Keratinocyte (primary cell): ENCODE results near the gene SPRED2. TPM values are rescaled to one million over a fixed set of nuclear protein-coding genes. Genes with fewer than 3 reads are reported as not detected.

Experiments
- DNase-seq: peaks from one replicate; pipeline ENCODE4 v3.0.0-alpha.2; 2011; ENCODE audit warnings: low read depth, missing footprints, low spot score
- FAIRE-seq: peaks from 2 replicates; lab custom pipeline; 2011; peaks lifted over from hg19 to GRCh38; lab: Jason Lieb, UNC
- H2AFZ ChIP-seq: 2 replicates; pipeline ENCODE4 v1.6.0; 2012; ENCODE audit warnings: low read length, control low read depth, inconsistent platforms; ENCODE audit not compliant: control insufficient read depth
- H3K27ac ChIP-seq: 2 replicates; pipeline ENCODE4 v1.5.1; 2011; ENCODE audit warnings: low read length; ENCODE audit not compliant: control insufficient read depth, insufficient read depth
- H3K27me3 ChIP-seq: 3 replicates; pipeline ENCODE4 v1.6.0; 2011; ENCODE audit warnings: low read length; ENCODE audit not compliant: control insufficient read depth, insufficient read depth; ENCODE audit errors: extremely low read depth
- H3K36me3 ChIP-seq, 2 experiments: 2 replicates in 1 of 2; 3 replicates in 1 of 2; pipeline ENCODE4 v1.5.1; 2011; ENCODE audit warnings: low read length in 2 of 2, mild to moderate bottlenecking in 1 of 2; ENCODE audit not compliant: control insufficient read depth in 2 of 2, insufficient read depth in 2 of 2; ENCODE audit errors: extremely low read depth in 1 of 2
- H3K4me1 ChIP-seq: 3 replicates; pipeline ENCODE4 v1.5.1; 2011; ENCODE audit warnings: low read length; ENCODE audit not compliant: control insufficient read depth, insufficient read depth; ENCODE audit errors: extremely low read depth
- H3K4me2 ChIP-seq: 3 replicates; pipeline ENCODE4 v1.6.0; 2011; ENCODE audit warnings: low read depth, low read length; ENCODE audit not compliant: control insufficient read depth, insufficient read depth; ENCODE audit errors: extremely low read depth
- H3K4me3 ChIP-seq, 3 experiments: fragments of 200-600 bp in 1 of 3; sonication (generic) in 1 of 3; 2 replicates in 2 of 3; 3 replicates in 1 of 3; pipeline ENCODE4 v1.5.1; 2011 to 2016; ENCODE audit warnings: low read length in 3 of 3, mild to moderate bottlenecking in 3 of 3, control low read depth in 2 of 3, inconsistent platforms in 1 of 3, low read depth in 1 of 3, mixed read lengths in 1 of 3, mixed run types in 1 of 3, moderate library complexity in 1 of 3; ENCODE audit not compliant: control insufficient read depth in 2 of 3, insufficient read depth in 2 of 3; ENCODE audit errors: extremely low read depth in 1 of 3
- H3K79me2 ChIP-seq: 2 replicates; pipeline ENCODE4 v1.6.0; 2012; ENCODE audit warnings: low read length; ENCODE audit not compliant: control insufficient read depth, insufficient read depth
- H3K9ac ChIP-seq: 3 replicates; pipeline ENCODE4 v1.6.0; 2011; ENCODE audit warnings: low read length; ENCODE audit not compliant: control insufficient read depth, insufficient read depth; ENCODE audit errors: extremely low read depth
- H3K9me1 ChIP-seq: 3 replicates; pipeline ENCODE4 v1.6.0; 2011; ENCODE audit warnings: low read length; ENCODE audit not compliant: control insufficient read depth, insufficient read depth; ENCODE audit errors: extremely low read depth
- H3K9me3 ChIP-seq: 2 replicates; pipeline ENCODE4 v1.5.1; 2012; ENCODE audit warnings: low read depth, low read length; ENCODE audit not compliant: control insufficient read depth
- H4K20me1 ChIP-seq: 3 replicates; pipeline ENCODE4 v1.6.0; 2011; ENCODE audit warnings: low read length; ENCODE audit not compliant: control insufficient read depth, insufficient read depth; ENCODE audit errors: extremely low read depth
- EZH2 ChIP-seq: IDR thresholded peaks from one replicate; pipeline ENCODE4 v1.6.1; 2012; ENCODE audit warnings: inconsistent platforms, mild to moderate bottlenecking, low read length, moderate library complexity
- dilution Hi-C: fragments of 300-500 bp; cut with MboI; formaldehyde crosslinking; loops from one replicate; pipeline ENCODE4 v1.7.0; 2020; ENCODE audit warnings: low sequenced_read_pairs; ENCODE audit not compliant: extremely low pct_ligation_motif_present
- polyA plus RNA-seq, 5 experiments: library from polyadenylated mRNA; depleted of rRNA in 3 of 5; stranded (reverse) in 3 of 5; stranded (forward) in 1 of 5; unstranded in 1 of 5; fragments of >200 nt; gene quantifications; 1 replicate in 1 of 5; 2 replicates in 3 of 5; 3 replicates in 1 of 5; pipeline versions ENCODE4 v1.2.1 to v1.2.3, GENCODE V29; 2011 to 2012; ENCODE audit warnings: missing spikeins in 2 of 5, low read depth in 1 of 5, low replicate concordance in 1 of 5
- TF ChIP-seq, protein P1 (sequence below), 3 experiments: IDR thresholded peaks in 1 of 3; conservative IDR thresholded peaks in 1 of 3; optimal IDR thresholded peaks in 1 of 3; 2 replicates in 2 of 3; 3 replicates in 1 of 3; pipeline versions ENCODE3 to v1.5.1; 2011; ENCODE audit warnings: low read length in 3 of 3, mild to moderate bottlenecking in 3 of 3, moderate library complexity in 2 of 3, control low read depth in 1 of 3, inconsistent platforms in 1 of 3; ENCODE audit not compliant: insufficient read depth in 2 of 3; ENCODE audit errors: extremely low read depth in 1 of 3

Gene SPRED2
- polyA plus RNA-seq, 1 donor (not counting 4 experiments of a cell fraction or from before 2014, with no cell fraction given), result 26.8 TPM

DNA sequence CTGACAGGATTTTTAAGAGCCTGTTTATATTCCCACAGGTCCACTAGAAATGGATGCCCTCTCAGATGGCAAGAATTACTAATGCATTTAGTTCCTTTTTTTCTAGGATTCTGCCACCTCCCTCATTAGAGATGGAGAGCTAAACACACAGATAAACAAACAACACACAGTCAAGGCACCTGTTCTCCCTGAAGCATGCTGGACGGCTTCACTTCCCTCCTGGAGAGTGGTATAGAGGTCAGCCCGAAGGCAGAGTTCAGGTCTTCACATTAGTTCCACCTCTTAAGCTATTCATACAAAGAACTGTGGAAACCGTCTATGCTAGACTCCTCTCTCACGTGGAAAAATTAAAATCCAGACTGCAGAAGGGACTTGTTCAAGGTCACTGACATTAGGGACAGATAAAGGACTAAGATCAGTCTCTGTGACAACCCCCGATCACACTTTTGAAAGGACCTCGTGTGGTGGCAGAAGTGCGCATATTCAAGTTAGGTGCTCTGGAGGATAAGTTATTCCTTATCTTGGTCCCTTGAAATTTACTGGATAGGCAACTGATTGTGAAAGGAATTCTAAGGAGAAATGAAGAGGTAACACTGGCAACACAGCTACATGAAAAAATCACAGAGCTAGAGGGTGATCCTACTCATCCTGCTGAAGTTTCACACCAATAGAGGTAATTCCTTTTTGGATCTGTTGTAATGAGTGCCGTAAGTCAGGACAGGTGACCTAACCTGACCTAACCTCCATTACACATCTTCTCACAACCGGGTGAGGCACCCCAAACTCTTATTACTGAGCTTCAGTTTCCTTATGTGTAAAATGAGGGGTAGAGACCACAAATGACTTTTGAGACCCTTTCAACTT lies 75.1 kb downstream of the SPRED2 start:
- no peak overlapping the region for H2AFZ ChIP-seq
- peaks cover 8% of the 10 kb centered on the region for H4K20me1 ChIP-seq
- peaks cover 94% of the 10 kb centered on the region for H3K79me2 ChIP-seq
- peaks cover 5% of the 10 kb centered on the region for H3K9me1 ChIP-seq
- TF ChIP-seq, protein P1, sequence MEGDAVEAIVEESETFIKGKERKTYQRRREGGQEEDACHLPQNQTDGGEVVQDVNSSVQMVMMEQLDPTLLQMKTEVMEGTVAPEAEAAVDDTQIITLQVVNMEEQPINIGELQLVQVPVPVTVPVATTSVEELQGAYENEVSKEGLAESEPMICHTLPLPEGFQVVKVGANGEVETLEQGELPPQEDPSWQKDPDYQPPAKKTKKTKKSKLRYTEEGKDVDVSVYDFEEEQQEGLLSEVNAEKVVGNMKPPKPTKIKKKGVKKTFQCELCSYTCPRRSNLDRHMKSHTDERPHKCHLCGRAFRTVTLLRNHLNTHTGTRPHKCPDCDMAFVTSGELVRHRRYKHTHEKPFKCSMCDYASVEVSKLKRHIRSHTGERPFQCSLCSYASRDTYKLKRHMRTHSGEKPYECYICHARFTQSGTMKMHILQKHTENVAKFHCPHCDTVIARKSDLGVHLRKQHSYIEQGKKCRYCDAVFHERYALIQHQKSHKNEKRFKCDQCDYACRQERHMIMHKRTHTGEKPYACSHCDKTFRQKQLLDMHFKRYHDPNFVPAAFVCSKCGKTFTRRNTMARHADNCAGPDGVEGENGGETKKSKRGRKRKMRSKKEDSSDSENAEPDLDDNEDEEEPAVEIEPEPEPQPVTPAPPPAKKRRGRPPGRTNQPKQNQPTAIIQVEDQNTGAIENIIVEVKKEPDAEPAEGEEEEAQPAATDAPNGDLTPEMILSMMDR (optimal IDR thresholded peaks at IDR 0.05 in 1 of 3, IDR thresholded peaks at IDR 0.05 in 1 of 3, conservative IDR thresholded peaks at IDR 0.05 in 1 of 3; ENCODE audit: extremely low read depth in 1 of 3, insufficient read depth in 2 of 3, low read length in 3 of 3), result no peak
- TF ChIP-seq EZH2, result no peak
- no peaks in the 10 kb centered on the region for H3K36me3 ChIP-seq
- FAIRE-seq (no peak), DNase-seq (no peak)
- H3K4me2 ChIP-seq, result no peak overlapping the region
- H3K27me3 ChIP-seq, result no peaks in the 10 kb centered on the region
- H3K4me1 ChIP-seq, result peaks cover 30% of the 10 kb centered on the region
- dilution Hi-C loops, result no loop called here
- H3K9ac ChIP-seq, result no peak overlapping the region
- H3K27ac ChIP-seq, result no peak overlapping the region
- H3K4me3 ChIP-seq, result no peak overlapping the region
- no peaks in the 10 kb centered on the region for H3K9me3 ChIP-seq

DNA sequence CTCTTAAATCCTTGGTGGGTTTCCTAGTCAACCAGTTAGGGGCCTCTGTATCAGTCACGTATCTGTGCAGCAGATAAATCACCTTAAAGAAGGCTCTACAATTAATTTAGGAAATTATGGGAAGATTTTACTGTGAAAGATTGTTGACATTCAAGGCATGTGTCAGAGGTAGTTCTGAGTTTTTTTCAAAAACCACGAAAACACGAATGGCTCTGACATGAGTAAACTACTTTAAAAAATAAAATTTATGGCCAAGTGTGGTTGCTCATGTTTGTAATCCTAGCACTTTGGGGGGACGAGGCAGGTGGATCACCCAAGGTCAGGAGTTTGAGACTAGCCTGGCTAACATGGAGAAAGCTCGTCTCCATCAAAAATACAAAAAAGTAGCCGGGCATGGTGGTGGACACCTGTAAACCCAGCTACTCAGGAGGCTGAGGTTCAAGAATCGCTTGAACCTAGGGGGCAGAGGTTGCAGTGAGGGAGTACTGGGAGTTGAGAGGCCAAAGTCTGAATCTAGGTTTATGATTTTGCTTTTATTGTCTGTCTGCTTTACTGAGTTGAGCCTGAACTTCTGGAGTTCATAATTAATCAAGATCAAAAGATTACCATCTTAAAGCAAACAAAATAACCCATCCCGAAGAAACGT lies 77.1 kb downstream of the SPRED2 start:
- H3K4me2 ChIP-seq, result no peak overlapping the region
- no peaks in the 10 kb centered on the region for H3K36me3 ChIP-seq
- peaks cover 7% of the 10 kb centered on the region for H3K9me1 ChIP-seq
- H2AFZ ChIP-seq, result no peak overlapping the region
- H3K4me1 ChIP-seq, result peaks cover 36% of the 10 kb centered on the region
- H3K4me3 ChIP-seq, result no peak overlapping the region
- FAIRE-seq (no peak), DNase-seq (no peak)
- H3K9me3 ChIP-seq, result no peaks in the 10 kb centered on the region
- TF ChIP-seq EZH2, result no peak
- TF ChIP-seq, protein P1 (optimal IDR thresholded peaks at IDR 0.05 in 1 of 3, IDR thresholded peaks at IDR 0.05 in 1 of 3, conservative IDR thresholded peaks at IDR 0.05 in 1 of 3; ENCODE audit: extremely low read depth in 1 of 3, insufficient read depth in 2 of 3, low read length in 3 of 3), result no peak
- peaks cover 19% of the 10 kb centered on the region for H4K20me1 ChIP-seq
- no peaks in the 10 kb centered on the region for H3K27me3 ChIP-seq
- peak overlapping the region; percentile 46 for H3K27ac ChIP-seq
- H3K79me2 ChIP-seq, result peaks cover 94% of the 10 kb centered on the region
- H3K9ac ChIP-seq, result no peak overlapping the region
- dilution Hi-C loops, result no loop called here
